Measurements from ENCODE around the gene PIBF1. TPM values are rescaled to one million over a fixed set of nuclear protein-coding genes. Genes with fewer than 3 reads are reported as not detected.

PIBF1 gene
- total and polyA plus RNA-seq, 11 donors = 7.6 to 24.1 (median 12.8) TPM

- Histone ChIP-seq H3K4me3 (no peak overlapping the region), H3K27me3 (no peaks in the 10 kb centered on the region), H3K4me1 (no peaks in the 10 kb centered on the region), H3K9me3 (no peaks in the 10 kb centered on the region), H3K36me3 (no peaks in the 10 kb centered on the region), H3K27ac (no peak overlapping the region)
- 62 to 78% (median 67%) methylated on average over 2 of the region's 2 CpGs for WGBS, 4 donors
- intact Hi-C loops (cut with DNase I) = no loop called here
- DNase-seq (no peak), ATAC-seq (no peak)
- TF ChIP-seq POLR2A (IDR thresholded peaks at IDR 0.05) (no peak), CTCF (IDR thresholded peaks at IDR 0.05) (no peak)
These were observed 253.7 kb downstream of the PIBF1 start for GRCh38 chr13:73035660-73036059.

- WGBS, 4 donors = 66 to 80% (median 70%) methylated on average over 4 of the region's 4 CpGs
- ATAC-seq (peak; percentile 30 to 63 (median 49)), DNase-seq (no peak)
- Histone ChIP-seq H3K4me1 (no peaks in the 10 kb centered on the region), H3K27me3 (no peaks in the 10 kb centered on the region), H3K27ac (no peak overlapping the region), H3K36me3 (no peaks in the 10 kb centered on the region), H3K9me3 (no peaks in the 10 kb centered on the region), H3K4me3 (no peak overlapping the region)
- intact Hi-C loops (cut with DNase I) = no loop called here
- TF ChIP-seq POLR2A (IDR thresholded peaks at IDR 0.05) (no peak), CTCF (IDR thresholded peaks at IDR 0.05) (no peak)
These were observed 254.6 kb downstream of the PIBF1 start for GRCh38 chr13:73036566-73036965.

- H3K9me3 ChIP-seq = no peaks in the 10 kb centered on the region
- DNase-seq = no peak
- no peaks in the 10 kb centered on the region for H3K4me1 ChIP-seq
- H3K36me3 ChIP-seq = no peaks in the 10 kb centered on the region
- no peaks in the 10 kb centered on the region for H3K27me3 ChIP-seq
- H3K27ac ChIP-seq = no peak overlapping the region
- no peak for ATAC-seq
- H3K4me3 ChIP-seq = no peak overlapping the region
- TF ChIP-seq POLR2A (IDR thresholded peaks at IDR 0.05) (no peak), CTCF (IDR thresholded peaks at IDR 0.05) (no peak)
- intact Hi-C loops (cut with DNase I) = no loop called here
These were observed 256.1 kb downstream of the PIBF1 start for GRCh38 chr13:73038064-73038463.

GRCh38 chr13:73039201-73040108, 257.5 kb downstream of the PIBF1 start:
- Histone ChIP-seq H3K27me3 (no peaks in the 10 kb centered on the region), H3K27ac (no peak overlapping the region), H3K4me1 (no peaks in the 10 kb centered on the region), H3K4me3 (no peak overlapping the region), H3K36me3 (no peaks in the 10 kb centered on the region), H3K9me3 (no peaks in the 10 kb centered on the region)
- intact Hi-C loops (cut with DNase I) = no loop called here
- ATAC-seq (no peak), DNase-seq (no peak)
- WGBS, 4 donors = 82 to 91% (median 86%) methylated on average over 2 of the region's 2 CpGs
- TF ChIP-seq POLR2A (IDR thresholded peaks at IDR 0.05) (no peak), CTCF (IDR thresholded peaks at IDR 0.05) (peak in 1 of 12 donors; percentile 15)

Data from heart left ventricle (tissue), 16 donors.